NCI-H1417 treated with DMSO at 0.1 percent for 48 hours (cell line): ENCODE measurements around the gene UQCR11.

Experiments used
- DNase-seq: peaks from one replicate; lab custom pipeline; 2025; lab: John Stamatoyannopoulos, UW

Gene UQCR11

GRCh38 chr19:1567116-1567847, 38.0 kb downstream of the UQCR11 start:
- DNase-seq: no peak

DNA sequence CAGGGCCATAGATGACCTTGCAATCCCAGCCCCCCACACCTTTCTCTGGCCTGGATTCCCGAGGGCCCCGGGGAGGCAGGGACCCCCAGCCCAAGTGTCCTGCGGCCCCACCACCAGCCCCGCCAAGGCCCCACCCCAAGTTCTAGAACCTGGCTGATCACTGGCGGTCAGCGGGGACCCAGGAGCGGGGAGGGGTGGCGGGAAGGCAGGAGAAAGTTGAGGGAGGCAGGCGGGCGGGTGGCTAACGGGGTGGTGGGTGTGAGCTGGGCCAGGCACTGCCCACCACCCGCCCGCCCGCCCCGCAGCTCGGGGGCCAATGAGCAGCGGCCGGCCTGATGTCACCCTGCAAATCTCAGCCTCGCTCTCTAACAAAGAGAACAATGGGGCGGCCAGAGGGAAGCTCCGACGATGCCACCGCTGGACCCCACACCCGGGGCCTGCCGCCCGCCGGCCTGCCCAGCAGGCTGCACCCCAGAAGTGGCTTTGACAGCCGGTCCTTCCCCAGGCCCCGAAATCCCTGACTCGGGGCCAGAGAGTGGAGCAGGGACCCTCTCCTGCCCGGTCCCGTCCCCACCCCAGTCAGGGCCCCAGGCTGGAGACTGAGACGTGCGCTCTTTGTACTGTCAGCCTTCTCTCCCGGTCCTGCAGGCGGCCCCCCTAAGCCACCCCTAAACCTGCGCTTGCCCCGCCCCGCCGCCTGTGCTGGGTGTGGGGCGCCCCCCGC, 38.7 kb downstream of the UQCR11 start:
- DNase-seq: peak; percentile 35

GRCh38 chr19:1563251-1563650, 42.0 kb downstream of the UQCR11 start:
- no peak for DNase-seq

DNA sequence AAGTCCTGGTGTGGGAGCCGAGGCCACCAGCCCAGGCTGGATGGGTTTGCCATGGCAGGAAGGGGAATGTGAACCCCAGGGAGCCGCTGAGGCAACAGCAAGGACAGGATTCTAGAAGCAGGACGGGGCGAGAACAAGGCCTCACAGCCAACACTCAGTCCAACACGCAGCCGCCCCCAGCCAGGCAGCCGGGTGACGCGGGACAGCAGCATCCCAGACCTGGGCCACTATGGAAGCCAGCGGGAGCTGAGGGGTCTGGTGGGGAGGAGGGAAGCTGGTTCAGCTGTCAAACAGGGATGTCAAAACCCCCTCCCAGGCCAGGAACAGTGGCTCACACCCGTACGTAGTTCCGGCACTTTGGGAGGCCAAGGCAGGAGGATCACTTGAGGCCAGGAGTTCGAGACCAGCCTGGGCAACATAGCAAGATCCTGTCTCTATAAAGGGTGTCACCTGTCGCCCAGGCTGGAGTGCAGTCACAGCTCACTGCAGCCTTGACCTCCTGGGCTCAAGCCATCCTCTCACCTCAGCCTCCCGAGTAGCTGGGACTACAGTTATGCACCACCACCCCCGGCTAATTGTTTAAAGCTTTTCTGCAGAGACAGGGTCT, 43.9 kb downstream of the UQCR11 start:
- DNase-seq: no peak

- no peak for DNase-seq
Observed at GRCh38 chr19:1560286-1560882, 44.9 kb downstream of the UQCR11 start.

DNA sequence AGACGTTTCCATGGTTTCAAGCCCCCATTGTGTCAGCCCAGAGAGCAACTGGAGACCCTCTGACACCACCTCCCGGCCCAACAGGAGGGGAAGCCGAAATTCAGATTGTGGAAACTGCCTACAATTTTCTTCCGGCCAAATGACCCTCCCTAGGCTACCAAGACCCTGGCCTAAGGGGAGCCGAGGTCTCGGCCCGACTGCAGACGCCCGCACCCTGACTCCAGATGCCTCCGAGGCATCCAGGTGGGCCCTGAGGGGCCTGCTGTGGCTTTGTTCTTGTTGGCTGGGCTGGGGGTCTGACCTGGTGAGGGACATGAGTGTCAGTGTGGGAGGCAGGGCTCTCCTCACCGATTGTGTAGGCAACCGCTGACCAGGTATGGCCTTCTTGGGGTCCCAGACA, 46.7 kb downstream of the UQCR11 start:
- no peak for DNase-seq

GRCh38 chr19:1556390-1557070, 48.7 kb downstream of the UQCR11 start:
- DNase-seq: no peak

GRCh38 chr19:1555487-1556389, 49.5 kb downstream of the UQCR11 start:
- no peak for DNase-seq

DNA sequence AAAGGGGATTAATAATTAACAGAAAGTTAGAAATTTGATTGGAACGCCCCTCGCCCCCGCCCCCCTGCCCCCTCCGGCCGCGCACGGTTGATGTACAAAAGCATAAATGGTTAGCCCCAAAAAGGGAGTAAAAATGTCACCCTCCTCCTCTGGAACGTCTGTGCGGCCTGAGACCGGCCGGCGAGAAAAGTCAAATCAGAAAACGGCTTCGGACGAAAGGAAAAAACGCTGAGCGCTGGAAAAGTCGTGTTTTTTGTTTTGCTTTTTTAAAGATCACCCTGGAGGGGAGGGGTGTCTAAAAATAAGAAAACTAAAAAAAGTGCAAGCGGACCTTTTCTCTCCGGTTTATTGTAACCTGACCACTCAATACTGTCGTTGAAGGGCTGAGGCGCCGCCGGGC, 50.3 kb downstream of the UQCR11 start:
- no peak for DNase-seq

- DNase-seq: no peak
Observed at GRCh38 chr19:1553415-1553814, 51.8 kb downstream of the UQCR11 start.

DNA sequence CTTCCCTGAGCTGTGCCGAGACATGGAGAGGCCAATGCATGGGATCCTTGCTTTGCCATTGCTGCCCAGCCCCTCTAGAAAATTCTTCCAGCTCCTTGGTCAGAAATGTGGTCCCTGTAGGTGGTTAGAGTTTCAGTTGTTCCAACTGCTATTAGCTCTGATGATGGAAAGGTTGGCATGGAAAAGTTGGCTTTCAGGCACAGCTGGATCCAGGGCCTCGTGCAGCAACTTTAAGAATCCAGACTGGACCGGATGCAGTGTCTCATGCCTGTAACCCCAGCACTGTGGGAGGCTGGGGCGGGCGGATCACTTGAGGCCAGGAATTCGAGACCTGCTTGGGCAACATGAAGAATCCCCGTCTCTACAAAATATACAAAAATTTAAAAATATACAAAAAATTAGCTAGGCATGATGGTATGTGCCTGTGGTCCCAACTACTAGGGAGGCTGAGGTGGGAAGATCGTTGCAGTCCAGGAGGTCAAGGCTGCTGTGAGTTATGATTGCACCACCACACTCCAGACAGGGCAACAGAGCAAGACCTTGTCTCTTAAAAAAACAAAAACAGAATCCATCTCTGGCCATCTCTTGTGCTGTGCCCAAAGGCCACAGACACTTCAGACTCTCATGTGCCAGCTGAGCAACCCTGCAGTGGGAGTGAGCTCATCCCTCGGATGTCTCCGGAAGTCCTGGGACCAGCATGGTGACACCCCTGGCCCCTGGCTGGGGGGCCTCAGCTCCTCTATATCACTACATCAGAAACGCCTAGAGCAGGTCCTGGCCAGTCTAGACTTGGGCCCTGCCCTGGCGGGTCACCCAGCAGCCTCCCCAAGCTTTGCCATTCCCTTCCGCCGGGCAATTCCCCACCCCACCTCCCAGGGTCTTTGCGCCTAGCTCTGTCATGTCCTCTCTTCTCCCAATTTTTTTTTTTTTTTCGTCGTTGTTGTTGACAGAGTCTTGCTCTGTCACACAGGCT, 53.9 kb downstream of the UQCR11 start:
- no peak for DNase-seq

GRCh38 chr19:1549332-1549945, 55.8 kb downstream of the UQCR11 start:
- DNase-seq: no peak
